ENCODE data around the gene OR4A5. TPM values are rescaled to one million over a fixed set of nuclear protein-coding genes. Genes with fewer than 3 reads are reported as not detected.
"Not testable (repeated sequence)": the region's sequence is repeated elsewhere in the genome, so short reads cannot be mapped to it uniquely, and the experiment has no call there.

OR4A5 gene
- total RNA-seq: not detected
- long read RNA-seq: 0 reads

DNA sequence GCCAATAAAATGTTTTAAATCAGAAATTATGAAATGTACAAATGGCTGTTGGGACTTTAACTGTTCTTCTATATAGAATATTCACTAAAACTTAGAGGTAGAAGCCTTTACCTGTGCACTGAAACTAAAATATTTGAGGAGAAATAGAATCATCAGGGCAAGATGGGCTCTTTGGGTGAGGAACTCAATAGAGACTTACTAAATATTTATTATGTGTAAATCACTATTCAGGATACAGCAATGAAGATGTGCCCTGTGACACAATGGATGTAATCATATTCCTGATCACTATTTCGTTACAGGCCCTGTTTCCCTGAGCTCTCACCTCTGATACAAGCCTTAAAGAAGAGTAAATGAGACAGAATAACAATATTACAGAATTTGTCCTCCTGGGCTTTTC, at the start of gene OR4A5:
OR4A5 (plus strand) TSS at position 301 of the 400 bp plus-strand sequence; CDS start at position 354, 53 bp downstream.
- DNase-seq; ATAC-seq; intact Hi-C loops (cut with DNase I, micrococcal nuclease): not testable (repeated sequence)

GRCh38 chr11:54720094-54720493, 13.5 kb downstream of the OR4A5 start:
- intact Hi-C loops (cut with DNase I, micrococcal nuclease); ATAC-seq; DNase-seq: not testable (repeated sequence)

Other genes starting within 250 kb of the OR4A5 start
- not detected for gene OR4C46, start 102.8 kb upstream of the OR4A5 start, total RNA-seq

Measured in left colon (tissue), 2 donors.